SK-N-MC (cell line): ENCODE data around the gene SLC43A2.
"Not testable (repeated sequence)": the region's sequence is repeated elsewhere in the genome, so short reads cannot be mapped to it uniquely, and the experiment has no call there.

ENCODE experiments used
- DNase-seq: peaks from one replicate; pipeline ENCODE4 v3.0.0-alpha.2; 2011; ENCODE audit warnings: low read depth, low spot score
- H3K27ac ChIP-seq: fragments of 200-600 bp; sonication (generic); 2 replicates; pipeline ENCODE4 v1.5.1; 2016; ENCODE audit warnings: mixed run types
- H3K36me3 ChIP-seq: fragments of 200-600 bp; sonication (generic); 2 replicates; pipeline ENCODE4 v1.6.1; 2017; ENCODE audit warnings: antibody characterized with exemption, low read length, mixed read lengths; ENCODE audit not compliant: insufficient read depth
- H3K4me3 ChIP-seq: fragments of 200-600 bp; sonication (generic); 2 replicates; pipeline ENCODE4 v1.5.1; 2016
- H3K9ac ChIP-seq: fragments of 200-600 bp; sonication (generic); 2 replicates; pipeline ENCODE4 v1.8.0; 2017; ENCODE audit warnings: mixed run types, mixed read lengths; ENCODE audit not compliant: insufficient read length
- H3K9me3 ChIP-seq: fragments of 200-600 bp; sonication (generic); 2 replicates; pipeline ENCODE4 v1.6.1; 2017; ENCODE audit warnings: low read depth, mild to moderate bottlenecking, antibody characterized with exemption, low read length, moderate library complexity, mixed read lengths
- EZH2 ChIP-seq: fragments of 200-600 bp; sonication (generic); IDR thresholded peaks from one replicate; pipeline ENCODE4 v1.6.1; 2017; ENCODE audit warnings: antibody characterized with exemption
- FOXP2 ChIP-seq: optimal IDR thresholded peaks from 2 replicates; pipeline ENCODE3; 2011; ENCODE audit warnings: mild to moderate bottlenecking, moderate library complexity; ENCODE audit not compliant: insufficient read depth; ENCODE audit errors: extremely low read length, control extremely low read depth
- POLR2AphosphoS5 ChIP-seq: IDR thresholded peaks from 2 replicates; pipeline ENCODE4 v1.6.1; 2012; ENCODE audit warnings: mild to moderate bottlenecking, low read depth, low read length, borderline replicate concordance

Gene SLC43A2

GRCh38 chr17:1539811-1540210 is 88.8 kb downstream of the SLC43A2 start:
- H3K36me3 ChIP-seq = peaks cover 35% of the 10 kb centered on the region
- H3K27ac ChIP-seq = no peak overlapping the region
- H3K9me3 ChIP-seq = no peaks in the 10 kb centered on the region
- H3K4me3 ChIP-seq = no peak overlapping the region
- no peak for DNase-seq
- H3K9ac ChIP-seq = no peak overlapping the region
- TF ChIP-seq FOXP2 = no peak
- TF ChIP-seq POLR2AphosphoS5 = no peak
- no peak for TF ChIP-seq EZH2

- H3K9me3 ChIP-seq = no peaks in the 10 kb centered on the region
- no peak overlapping the region for H3K4me3 ChIP-seq
- no peak for DNase-seq
- peaks cover 30% of the 10 kb centered on the region; the same call in 1 of the 2 replicates for H3K36me3 ChIP-seq
- TF ChIP-seq POLR2AphosphoS5 = no peak
- TF ChIP-seq FOXP2 = no peak
- TF ChIP-seq EZH2 = no peak
- H3K27ac ChIP-seq = peak overlapping the region; percentile 31; the same call in 1 of the 2 replicates
- no peak overlapping the region for H3K9ac ChIP-seq
Observed at GRCh38 chr17:1535737-1536136, 92.9 kb downstream of the SLC43A2 start.

- no peak for DNase-seq
- H3K9me3 ChIP-seq = no peaks in the 10 kb centered on the region
- H3K36me3 ChIP-seq = peaks cover 25% of the 10 kb centered on the region; the same call in 1 of the 2 replicates
- TF ChIP-seq FOXP2 (no peak), POLR2AphosphoS5 (no peak), EZH2 (no peak)
- no peak overlapping the region for H3K9ac ChIP-seq
- no peak overlapping the region for H3K4me3 ChIP-seq
- H3K27ac ChIP-seq = no peak overlapping the region
Observed at GRCh38 chr17:1533661-1534325, 94.8 kb downstream of the SLC43A2 start.

GRCh38 chr17:1532836-1533602 is 95.6 kb downstream of the SLC43A2 start:
- Histone ChIP-seq H3K9ac (no peak overlapping the region), H3K9me3 (no peaks in the 10 kb centered on the region), H3K27ac (no peak overlapping the region), H3K4me3 (no peak overlapping the region), H3K36me3 (peaks cover 19% of the 10 kb centered on the region; the same call in 1 of the 2 replicates)
- DNase-seq = no peak
- no peak for TF ChIP-seq FOXP2
- no peak for TF ChIP-seq EZH2
- no peak for TF ChIP-seq POLR2AphosphoS5

GRCh38 chr17:1529863-1530262 is 98.8 kb downstream of the SLC43A2 start:
- no peaks in the 10 kb centered on the region for H3K9me3 ChIP-seq
- no peak for DNase-seq
- peaks cover 22% of the 10 kb centered on the region; the same call in 1 of the 2 replicates for H3K36me3 ChIP-seq
- H3K4me3 ChIP-seq = no peak overlapping the region
- peak overlapping the region; percentile 14 for H3K9ac ChIP-seq
- no peak for TF ChIP-seq FOXP2
- TF ChIP-seq POLR2AphosphoS5 = no peak
- no peak for TF ChIP-seq EZH2
- H3K27ac ChIP-seq = peak overlapping the region; percentile 42; the same call in 1 of the 2 replicates

- not testable (repeated sequence) for DNase-seq, H3K4me3 ChIP-seq, H3K36me3 ChIP-seq, H3K9me3 ChIP-seq, H3K27ac ChIP-seq, H3K9ac ChIP-seq
Observed at GRCh38 chr17:1526876-1527275, 101.8 kb downstream of the SLC43A2 start.

- peaks cover 8% of the 10 kb centered on the region for H3K36me3 ChIP-seq
- H3K9ac ChIP-seq = no peak overlapping the region
- H3K4me3 ChIP-seq = no peak overlapping the region
- H3K9me3 ChIP-seq = no peaks in the 10 kb centered on the region
- no peak for TF ChIP-seq POLR2AphosphoS5
- TF ChIP-seq FOXP2 = no peak
- TF ChIP-seq EZH2 = no peak
- DNase-seq = no peak
- no peak overlapping the region for H3K27ac ChIP-seq
Observed at GRCh38 chr17:1522626-1523025, 106.0 kb downstream of the SLC43A2 start.

- no peak for DNase-seq
- TF ChIP-seq FOXP2 (no peak), POLR2AphosphoS5 (no peak), EZH2 (no peak)
- Histone ChIP-seq H3K4me3 (no peak overlapping the region), H3K27ac (no peak overlapping the region), H3K9me3 (no peaks in the 10 kb centered on the region), H3K36me3 (peaks cover 9% of the 10 kb centered on the region), H3K9ac (no peak overlapping the region)
Observed at GRCh38 chr17:1521086-1521640, 107.5 kb downstream of the SLC43A2 start.
